SK-N-SH (cell line): Measurements from ENCODE around the gene CYBA.

Experiments used
- EP300 ChIP-seq, 2 experiments: IDR thresholded peaks; 2 replicates each; pipeline versions ENCODE4 v1.4.0 to v1.6.1; 2012; ENCODE audit warnings: borderline replicate concordance in 1 of 2, low read depth in 1 of 2, low read length in 1 of 2
- EZH2phosphoT487 ChIP-seq: fragments of 200-600 bp; sonication (generic); IDR thresholded peaks from 2 replicates; pipeline ENCODE4 v1.6.1; 2017; ENCODE audit warnings: low read depth, mixed run types, mild to moderate bottlenecking, antibody characterized with exemption, moderate library complexity, borderline replicate concordance
- FOSL2 ChIP-seq: IDR thresholded peaks from 2 replicates; pipeline ENCODE4 v1.4.0; 2012; ENCODE audit warnings: low read depth, mild to moderate bottlenecking, moderate library complexity, borderline replicate concordance
- GABPA ChIP-seq: IDR thresholded peaks from 2 replicates; pipeline ENCODE4 v1.4.0; 2012; ENCODE audit warnings: low read depth, mild to moderate bottlenecking
- RCOR1 ChIP-seq: fragments of 150-350 bp; IDR thresholded peaks from 2 replicates; pipeline ENCODE4 v1.6.1; 2017; ENCODE audit warnings: antibody characterized with exemption, low read length
- TAF1 ChIP-seq: IDR thresholded peaks from 2 replicates; pipeline ENCODE4 v1.6.1; 2012; ENCODE audit warnings: low read depth, mild to moderate bottlenecking, low read length, moderate library complexity, borderline replicate concordance
- TEAD4 ChIP-seq: IDR thresholded peaks from 2 replicates; pipeline ENCODE4 v1.4.0; 2012; ENCODE audit warnings: mild to moderate bottlenecking, borderline replicate concordance; ENCODE audit not compliant: insufficient read depth
- YY1 ChIP-seq: IDR thresholded peaks from 2 replicates; pipeline ENCODE4 v1.4.0; 2012; ENCODE audit warnings: low read depth, mild to moderate bottlenecking
- TF ChIP-seq, protein P1 (sequence below): fragments of 200-600 bp; sonication (generic); IDR thresholded peaks from 2 replicates; pipeline ENCODE4 v1.6.1; 2017; ENCODE audit warnings: antibody characterized with exemption, mild to moderate bottlenecking, moderate library complexity
- TF ChIP-seq, protein P2 (sequence below): IDR thresholded peaks from 2 replicates; pipeline ENCODE4 v1.4.0; 2012; ENCODE audit warnings: low read depth, borderline replicate concordance
- TF ChIP-seq, protein P3 (sequence below): IDR thresholded peaks from 2 replicates; pipeline ENCODE4; 2012
- TF ChIP-seq, protein P4 (sequence below): IDR thresholded peaks from 2 replicates; pipeline ENCODE4 v1.4.0; 2012; ENCODE audit warnings: low read depth

DNA sequence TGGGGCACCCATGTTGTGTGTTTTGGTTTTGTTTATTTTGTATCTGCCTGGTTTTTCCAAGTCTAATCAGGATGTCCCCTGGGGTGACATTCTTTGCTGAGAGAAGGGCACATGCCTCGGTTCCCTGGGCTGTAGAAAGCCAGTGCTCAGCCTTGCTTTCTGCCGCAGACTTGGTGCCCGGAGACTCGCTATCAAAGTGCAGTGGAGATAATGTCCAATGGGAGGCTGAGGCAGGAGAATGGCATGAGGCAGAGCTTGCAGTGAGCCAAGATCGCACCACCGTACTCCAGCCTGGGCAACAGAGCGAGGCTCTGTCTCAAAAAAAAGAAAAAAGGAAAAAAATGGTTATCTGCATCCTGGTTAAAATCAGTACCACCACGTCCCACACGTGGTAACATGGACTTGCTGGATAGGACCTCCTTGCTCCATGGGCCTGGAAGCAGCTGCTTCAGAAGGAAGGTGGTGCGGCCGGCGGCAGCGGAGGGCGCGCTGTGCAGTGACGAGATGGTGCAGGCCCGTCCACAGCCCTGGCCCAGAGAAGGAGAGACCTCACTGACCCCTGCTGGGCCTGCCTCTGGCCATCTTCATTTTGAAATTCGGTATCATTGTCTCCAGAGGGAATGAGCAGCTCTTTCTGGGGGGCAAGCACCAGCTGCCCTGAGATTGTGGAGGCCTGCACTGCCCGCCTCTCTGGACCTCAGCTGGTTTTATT is 31.7 kb downstream of the CYBA start:
- TF ChIP-seq, protein P1, sequence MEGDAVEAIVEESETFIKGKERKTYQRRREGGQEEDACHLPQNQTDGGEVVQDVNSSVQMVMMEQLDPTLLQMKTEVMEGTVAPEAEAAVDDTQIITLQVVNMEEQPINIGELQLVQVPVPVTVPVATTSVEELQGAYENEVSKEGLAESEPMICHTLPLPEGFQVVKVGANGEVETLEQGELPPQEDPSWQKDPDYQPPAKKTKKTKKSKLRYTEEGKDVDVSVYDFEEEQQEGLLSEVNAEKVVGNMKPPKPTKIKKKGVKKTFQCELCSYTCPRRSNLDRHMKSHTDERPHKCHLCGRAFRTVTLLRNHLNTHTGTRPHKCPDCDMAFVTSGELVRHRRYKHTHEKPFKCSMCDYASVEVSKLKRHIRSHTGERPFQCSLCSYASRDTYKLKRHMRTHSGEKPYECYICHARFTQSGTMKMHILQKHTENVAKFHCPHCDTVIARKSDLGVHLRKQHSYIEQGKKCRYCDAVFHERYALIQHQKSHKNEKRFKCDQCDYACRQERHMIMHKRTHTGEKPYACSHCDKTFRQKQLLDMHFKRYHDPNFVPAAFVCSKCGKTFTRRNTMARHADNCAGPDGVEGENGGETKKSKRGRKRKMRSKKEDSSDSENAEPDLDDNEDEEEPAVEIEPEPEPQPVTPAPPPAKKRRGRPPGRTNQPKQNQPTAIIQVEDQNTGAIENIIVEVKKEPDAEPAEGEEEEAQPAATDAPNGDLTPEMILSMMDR: no peak
- TF ChIP-seq TEAD4 (no peak), EZH2phosphoT487 (no peak), EP300 (IDR thresholded peaks at IDR 0.05; ENCODE audit: borderline replicate concordance in 1 of 2, low read depth in 1 of 2, low read length in 1 of 2) (no peak), GABPA (no peak), FOSL2 (no peak), TAF1 (no peak), YY1 (no peak), RCOR1 (no peak)
- TF ChIP-seq, protein P2, sequence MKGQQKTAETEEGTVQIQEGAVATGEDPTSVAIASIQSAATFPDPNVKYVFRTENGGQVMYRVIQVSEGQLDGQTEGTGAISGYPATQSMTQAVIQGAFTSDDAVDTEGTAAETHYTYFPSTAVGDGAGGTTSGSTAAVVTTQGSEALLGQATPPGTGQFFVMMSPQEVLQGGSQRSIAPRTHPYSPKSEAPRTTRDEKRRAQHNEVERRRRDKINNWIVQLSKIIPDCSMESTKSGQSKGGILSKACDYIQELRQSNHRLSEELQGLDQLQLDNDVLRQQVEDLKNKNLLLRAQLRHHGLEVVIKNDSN: no peak
- TF ChIP-seq, protein P3, sequence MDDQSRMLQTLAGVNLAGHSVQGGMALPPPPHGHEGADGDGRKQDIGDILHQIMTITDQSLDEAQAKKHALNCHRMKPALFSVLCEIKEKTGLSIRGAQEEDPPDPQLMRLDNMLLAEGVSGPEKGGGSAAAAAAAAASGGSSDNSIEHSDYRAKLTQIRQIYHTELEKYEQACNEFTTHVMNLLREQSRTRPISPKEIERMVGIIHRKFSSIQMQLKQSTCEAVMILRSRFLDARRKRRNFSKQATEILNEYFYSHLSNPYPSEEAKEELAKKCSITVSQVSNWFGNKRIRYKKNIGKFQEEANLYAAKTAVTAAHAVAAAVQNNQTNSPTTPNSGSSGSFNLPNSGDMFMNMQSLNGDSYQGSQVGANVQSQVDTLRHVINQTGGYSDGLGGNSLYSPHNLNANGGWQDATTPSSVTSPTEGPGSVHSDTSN: no peak
- TF ChIP-seq, protein P4, sequence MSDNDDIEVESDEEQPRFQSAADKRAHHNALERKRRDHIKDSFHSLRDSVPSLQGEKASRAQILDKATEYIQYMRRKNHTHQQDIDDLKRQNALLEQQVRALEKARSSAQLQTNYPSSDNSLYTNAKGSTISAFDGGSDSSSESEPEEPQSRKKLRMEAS: no peak
